SK-N-SH (cell line): ENCODE data around the gene PDE4DIP.
"Not testable (repeated sequence)": the region's sequence is repeated elsewhere in the genome, so short reads cannot be mapped to it uniquely, and the experiment has no call there.

Source experiments
- CTCF ChIP-seq: fragments of 200-600 bp; sonication (generic); IDR thresholded peaks from 2 replicates; pipeline ENCODE4 v1.6.1; 2017; ENCODE audit warnings: antibody characterized with exemption, mild to moderate bottlenecking, moderate library complexity
- RXRA ChIP-seq: IDR thresholded peaks from 2 replicates; pipeline ENCODE4 v1.4.0; 2012; ENCODE audit warnings: low read depth, mild to moderate bottlenecking, borderline replicate concordance
- SIN3A ChIP-seq: IDR thresholded peaks from 2 replicates; pipeline ENCODE4 v1.6.1; 2012; ENCODE audit warnings: low read depth, mild to moderate bottlenecking, low read length, moderate library complexity, borderline replicate concordance

- not testable (repeated sequence) for TF ChIP-seq SIN3A, CTCF, RXRA
These were observed 98.7 kb downstream of the PDE4DIP start for GRCh38 chr1:148942906-148943305.
